Measurements from ENCODE around the gene ASPSCR1. TPM values are rescaled to one million over a fixed set of nuclear protein-coding genes. Genes with fewer than 3 reads are reported as not detected.

Gene ASPSCR1
- total RNA-seq, 1 donor, result 23.6 TPM

- no peak for TF ChIP-seq CTCF (IDR thresholded peaks at IDR 0.05; ENCODE audit: insufficient read depth, low read length)
- H3K4me3 ChIP-seq (ENCODE audit: low read depth, low read length), result no peak overlapping the region
- DNase-seq (ENCODE audit: low read depth), result no peak
Observed at GRCh38 chr17:81954131-81955057, 23.0 kb upstream of the ASPSCR1 start.

GRCh38 chr17:81955058-81955681 is 22.3 kb upstream of the ASPSCR1 start:
- DNase-seq (ENCODE audit: low read depth), result no peak
- H3K4me3 ChIP-seq (ENCODE audit: low read depth, low read length), result no peak overlapping the region
- TF ChIP-seq CTCF (IDR thresholded peaks at IDR 0.05; ENCODE audit: insufficient read depth, low read length), result no peak

- DNase-seq (ENCODE audit: low read depth), result no peak
Observed at GRCh38 chr17:81955756-81956544, 21.5 kb upstream of the ASPSCR1 start.

GRCh38 chr17:81956607-81957589 is 20.5 kb upstream of the ASPSCR1 start:
- TF ChIP-seq CTCF (IDR thresholded peaks at IDR 0.05; ENCODE audit: insufficient read depth, low read length), result no peak
- DNase-seq (ENCODE audit: low read depth), result no peak

More at GRCh38 chr17:81955756-81956544, 21.5 kb upstream of the ASPSCR1 start:
- no peak for TF ChIP-seq CTCF (IDR thresholded peaks at IDR 0.05; ENCODE audit: insufficient read depth, low read length)
- no peak overlapping the region for H3K4me3 ChIP-seq (ENCODE audit: low read depth, low read length)

GRCh38 chr17:81957691-81958432 is 19.6 kb upstream of the ASPSCR1 start:
- DNase-seq (ENCODE audit: low read depth), result no peak
- TF ChIP-seq CTCF (IDR thresholded peaks at IDR 0.05; ENCODE audit: insufficient read depth, low read length), result no peak
- no peak overlapping the region for H3K4me3 ChIP-seq (ENCODE audit: low read depth, low read length)

More at GRCh38 chr17:81956607-81957589, 20.5 kb upstream of the ASPSCR1 start:
- no peak overlapping the region for H3K4me3 ChIP-seq (ENCODE audit: low read depth, low read length)
